HG02885 (cell line): ENCODE measurements around the gene FOXA1.

Experiments used
- ATAC-seq: cut with Tn5 transposase; IDR thresholded peaks from one replicate; pipeline ENCODE4 v1.9.1; 2021; ENCODE audit warnings: mild to moderate bottlenecking; ENCODE audit not compliant: unreplicated experiment, poor library complexity

FOXA1 gene

DNA sequence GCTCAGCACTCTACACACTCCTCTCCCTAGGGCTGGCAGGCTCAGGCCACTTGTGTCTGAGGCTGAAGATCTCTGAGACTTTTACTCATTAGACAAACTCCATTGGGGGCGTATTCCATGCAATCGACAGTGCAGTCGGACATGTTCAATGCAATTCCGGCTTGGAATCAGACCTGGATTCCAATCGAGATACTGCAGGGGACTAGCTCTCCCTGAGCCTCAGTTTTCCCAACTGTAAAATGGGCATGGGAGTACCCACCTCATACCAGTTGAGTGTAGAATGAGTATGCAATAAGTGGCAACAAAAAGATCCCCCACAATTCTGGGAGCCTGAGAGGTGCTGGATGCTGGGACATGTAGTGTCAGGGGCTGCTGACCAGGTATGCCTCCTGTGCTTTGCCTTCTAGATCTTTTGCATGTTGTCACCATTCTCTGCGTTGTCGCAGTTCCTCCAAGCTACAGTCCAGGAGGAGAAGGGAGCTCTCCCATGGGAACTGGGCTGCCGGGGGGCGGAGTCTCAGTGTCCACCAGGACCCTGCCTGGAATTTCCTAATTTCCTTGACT, 8.7 kb upstream of the FOXA1 start:
- no peak for ATAC-seq

DNA sequence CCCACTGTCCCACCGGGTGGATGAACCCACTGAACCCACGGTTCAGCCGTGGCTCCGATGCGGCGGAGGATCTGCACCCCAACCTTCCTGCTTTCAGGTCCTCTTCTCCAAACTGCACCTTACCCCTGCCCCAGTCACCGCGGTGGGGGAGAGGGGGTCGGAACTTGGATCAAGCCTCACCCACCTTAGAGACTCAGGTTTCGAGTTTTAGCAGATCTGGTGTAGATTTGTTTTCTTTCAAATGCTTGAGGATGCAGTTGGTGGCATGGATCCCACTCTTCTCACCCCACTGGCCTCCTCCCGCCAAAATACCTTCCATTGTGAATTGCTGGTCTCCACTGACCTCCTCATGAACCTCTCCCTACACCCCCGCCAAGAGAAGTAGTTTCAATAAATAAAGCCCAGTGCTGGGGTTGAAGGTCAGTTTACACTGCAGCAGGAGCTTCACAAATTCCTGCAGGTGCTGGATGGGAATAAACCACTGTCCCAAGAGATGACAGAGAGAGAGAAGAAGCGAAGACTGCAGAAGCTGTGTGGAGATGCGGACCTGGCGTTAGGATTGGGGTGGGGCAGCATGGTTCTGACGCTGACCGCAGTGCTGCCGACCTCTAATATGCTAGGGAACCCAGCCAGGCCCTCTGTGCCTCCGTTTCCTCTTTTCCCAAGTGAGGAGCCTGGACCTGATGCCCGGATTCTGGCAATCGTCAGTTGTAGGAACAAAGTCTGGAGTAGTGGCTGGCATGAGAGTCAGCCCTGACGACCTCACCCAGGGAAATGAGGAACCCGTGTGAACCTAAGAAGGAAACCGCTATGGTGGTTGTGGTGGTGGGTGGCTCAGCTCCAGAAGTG, 7.8 kb upstream of the FOXA1 start:
- no peak for ATAC-seq

DNA sequence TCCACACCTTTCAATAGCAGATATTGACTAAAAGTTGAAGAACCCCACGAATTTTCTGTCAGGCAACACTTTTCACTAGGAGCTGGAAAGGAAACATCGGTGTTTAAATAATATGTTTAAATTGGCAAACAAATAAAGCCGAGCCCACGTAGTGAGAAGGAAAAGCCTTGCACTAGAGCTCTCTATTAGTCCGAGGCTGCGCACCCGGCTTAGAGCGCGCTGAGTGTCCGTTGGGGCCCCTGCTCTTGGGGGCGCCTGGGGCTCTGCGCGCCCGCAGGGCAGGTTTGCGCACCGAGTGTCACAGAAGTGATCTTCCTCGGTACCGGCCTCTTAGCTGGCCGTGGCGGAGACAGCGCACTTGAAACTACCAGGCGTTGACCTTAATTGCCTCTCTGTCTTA, 6.8 kb upstream of the FOXA1 start:
- ATAC-seq, result no peak

DNA sequence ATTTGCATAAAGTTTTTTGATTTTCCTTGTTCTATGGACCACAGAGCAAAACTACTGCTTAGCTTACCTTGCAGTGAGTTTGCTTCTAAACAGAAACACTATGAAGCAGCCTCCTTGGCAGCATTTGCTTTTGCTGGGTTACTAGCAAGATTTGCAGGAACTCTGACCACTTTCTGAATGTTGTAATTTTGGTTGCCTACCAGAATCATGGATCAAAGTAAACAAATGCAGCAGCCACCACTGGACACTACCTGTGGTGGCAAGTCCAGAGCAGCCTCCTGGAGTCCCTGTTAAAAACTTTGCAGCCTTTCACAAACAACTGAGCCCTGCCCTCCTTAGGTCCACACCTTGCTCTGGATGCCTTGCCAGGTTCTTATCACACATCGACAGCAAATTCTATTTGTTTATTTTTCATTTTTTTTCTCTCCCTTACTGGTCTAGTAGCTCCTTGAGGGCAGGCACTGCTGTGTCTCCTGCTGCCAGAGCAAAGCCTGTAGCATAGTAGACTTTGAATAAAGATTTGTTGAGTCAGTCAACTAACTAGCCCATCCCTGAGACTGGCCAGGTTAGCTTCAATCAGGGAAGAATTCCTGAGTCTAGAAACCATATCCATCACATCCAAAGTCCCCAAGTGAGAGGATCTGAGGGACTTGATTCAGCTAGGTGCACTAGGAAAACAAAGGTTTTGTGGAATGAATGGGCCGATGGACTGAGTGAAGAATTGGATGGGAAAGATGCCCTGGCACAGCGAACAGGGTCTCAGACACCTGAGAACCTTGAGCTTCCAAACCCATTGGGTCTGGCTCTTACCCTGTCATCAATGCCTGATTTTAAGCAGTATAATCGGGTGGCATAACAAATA, 6.1 kb upstream of the FOXA1 start:
- no peak for ATAC-seq

DNA sequence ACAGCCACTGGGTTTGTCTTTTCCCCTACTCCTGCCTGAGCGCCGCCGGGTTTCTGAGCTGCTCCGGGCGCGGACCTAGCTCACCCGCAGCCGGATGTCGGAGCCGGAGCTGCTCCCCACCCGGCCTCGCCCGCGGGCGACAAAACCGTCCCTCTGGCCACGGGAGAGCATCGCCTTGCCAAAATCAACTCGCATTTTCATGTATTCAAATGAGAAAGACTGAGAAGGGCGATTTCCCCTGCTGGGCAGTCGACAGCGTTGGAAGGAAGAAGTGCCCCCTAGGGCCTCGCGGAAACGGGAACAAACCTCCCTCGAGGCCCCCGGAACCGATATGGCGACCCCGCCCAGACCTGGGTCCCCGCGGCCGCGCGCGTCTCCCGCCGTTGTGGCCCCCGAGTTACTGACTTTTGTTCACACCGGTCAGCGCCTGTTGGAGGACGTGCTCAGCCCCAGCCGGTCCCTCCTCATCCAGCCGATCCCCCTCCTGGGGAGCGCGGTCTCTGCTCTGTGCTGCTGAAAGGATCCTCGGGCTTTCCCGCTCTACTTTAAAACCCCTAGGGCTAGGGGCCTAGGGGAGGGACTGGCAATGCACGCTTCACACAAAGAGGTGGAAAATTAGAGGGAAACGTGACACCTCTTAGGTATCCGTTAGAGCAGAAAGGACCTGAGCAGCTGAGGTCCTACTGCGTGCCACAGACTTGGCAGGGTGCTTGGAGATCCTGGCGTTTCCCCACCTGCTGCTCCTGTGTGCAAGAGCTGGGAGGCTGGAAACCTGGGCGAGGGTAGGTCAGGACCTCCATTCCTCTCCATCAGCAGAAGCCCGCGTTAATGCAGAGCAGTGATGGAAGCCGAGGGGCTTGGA, 4.7 kb upstream of the FOXA1 start:
- ATAC-seq, result no peak

DNA sequence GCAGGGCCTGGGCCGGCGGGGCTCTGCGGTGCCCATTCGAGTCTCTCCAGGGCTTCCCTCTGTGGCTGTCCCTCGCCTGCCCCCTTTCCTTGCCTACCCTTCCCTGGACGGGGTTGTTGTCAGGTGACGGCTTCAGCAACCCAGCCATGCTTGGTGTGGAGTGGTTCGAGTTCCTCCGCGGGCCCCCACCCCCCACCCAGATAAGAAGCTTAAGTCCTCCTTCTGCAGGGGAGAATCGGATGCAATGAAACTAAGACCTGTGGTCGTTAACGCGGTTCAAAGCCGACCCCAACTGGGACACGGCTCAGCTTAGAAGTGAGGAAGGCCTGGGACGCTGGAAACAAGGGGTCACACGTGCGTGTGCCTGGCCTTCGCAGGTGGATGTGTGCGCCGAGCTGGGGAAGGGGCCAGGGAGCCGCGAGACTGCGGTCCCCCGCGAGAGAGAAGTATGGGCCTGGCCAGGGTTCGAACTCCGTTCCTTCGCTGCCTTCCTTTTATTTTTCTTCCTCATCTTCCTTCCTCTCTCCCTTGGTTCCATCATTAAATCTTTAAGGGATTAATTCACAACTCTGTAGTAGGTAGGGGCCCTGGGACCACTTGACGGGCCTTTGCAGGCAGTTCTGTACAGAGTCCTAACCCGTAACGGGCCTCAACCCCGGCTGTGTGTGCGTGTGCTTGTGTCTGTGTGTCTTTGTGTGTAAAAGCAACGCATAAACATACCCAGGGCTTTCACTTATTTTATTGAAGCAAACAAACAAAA, 3.9 kb upstream of the FOXA1 start:
- ATAC-seq, result no peak

DNA sequence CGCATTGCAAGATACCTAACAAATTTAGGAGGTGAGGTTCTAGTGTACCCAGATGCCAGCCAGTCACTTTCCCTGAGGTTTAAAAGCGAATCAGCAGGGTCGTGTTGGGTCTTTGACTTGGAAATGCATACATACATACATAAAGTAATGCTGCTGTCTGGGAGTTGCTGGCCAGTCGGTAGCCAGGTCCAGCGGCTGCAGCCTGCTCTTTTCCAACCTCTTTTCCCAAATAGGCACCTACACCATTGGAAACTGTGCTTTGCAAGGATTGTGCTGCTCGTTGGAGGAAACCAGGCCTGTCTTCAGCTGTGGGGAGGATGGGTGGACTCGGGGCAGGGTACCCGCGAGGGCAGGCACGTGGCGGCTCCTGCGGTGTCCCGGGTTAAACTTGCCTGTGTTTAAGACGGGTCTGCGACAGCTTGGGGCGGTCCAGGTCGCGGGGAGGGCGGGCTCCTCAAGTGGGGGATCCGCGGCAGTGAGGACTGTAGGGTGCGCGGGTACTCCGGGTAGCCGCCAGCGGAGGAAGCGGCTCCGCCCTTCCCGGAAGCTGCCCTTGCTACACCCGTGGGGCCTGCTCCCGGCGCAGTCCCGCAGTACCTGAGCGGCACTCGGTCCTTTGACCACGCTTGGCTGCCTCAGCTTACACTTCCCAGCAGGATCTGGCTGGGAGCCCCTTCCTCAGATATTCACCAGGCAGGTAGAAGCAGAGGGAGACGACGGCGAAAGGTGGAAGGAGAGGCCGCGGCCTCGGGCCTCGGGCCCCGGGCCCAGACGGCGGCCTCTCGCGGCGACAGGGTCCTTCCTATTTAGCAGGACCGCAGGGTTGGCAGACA, 3.1 kb upstream of the FOXA1 start:
- ATAC-seq, result no peak

DNA sequence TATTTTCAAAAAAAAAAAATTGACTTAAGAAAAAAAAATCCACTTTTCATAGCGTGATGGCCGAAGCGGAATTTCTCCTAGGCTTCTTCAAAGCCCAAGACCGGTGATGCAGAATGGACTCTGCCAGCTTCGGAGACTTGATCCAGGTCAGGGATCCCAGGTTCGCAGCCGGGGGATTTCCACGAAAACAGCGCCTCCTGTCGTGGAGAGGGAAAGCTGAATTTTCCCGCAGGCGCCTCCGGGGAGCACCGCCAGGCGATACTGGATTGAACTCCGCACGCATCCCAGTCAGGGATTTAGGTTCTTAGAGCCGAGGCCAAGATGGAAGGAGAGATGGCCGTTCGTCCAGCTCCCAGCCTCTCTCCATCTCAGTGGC, 2.5 kb upstream of the FOXA1 start:
- no peak for ATAC-seq

DNA sequence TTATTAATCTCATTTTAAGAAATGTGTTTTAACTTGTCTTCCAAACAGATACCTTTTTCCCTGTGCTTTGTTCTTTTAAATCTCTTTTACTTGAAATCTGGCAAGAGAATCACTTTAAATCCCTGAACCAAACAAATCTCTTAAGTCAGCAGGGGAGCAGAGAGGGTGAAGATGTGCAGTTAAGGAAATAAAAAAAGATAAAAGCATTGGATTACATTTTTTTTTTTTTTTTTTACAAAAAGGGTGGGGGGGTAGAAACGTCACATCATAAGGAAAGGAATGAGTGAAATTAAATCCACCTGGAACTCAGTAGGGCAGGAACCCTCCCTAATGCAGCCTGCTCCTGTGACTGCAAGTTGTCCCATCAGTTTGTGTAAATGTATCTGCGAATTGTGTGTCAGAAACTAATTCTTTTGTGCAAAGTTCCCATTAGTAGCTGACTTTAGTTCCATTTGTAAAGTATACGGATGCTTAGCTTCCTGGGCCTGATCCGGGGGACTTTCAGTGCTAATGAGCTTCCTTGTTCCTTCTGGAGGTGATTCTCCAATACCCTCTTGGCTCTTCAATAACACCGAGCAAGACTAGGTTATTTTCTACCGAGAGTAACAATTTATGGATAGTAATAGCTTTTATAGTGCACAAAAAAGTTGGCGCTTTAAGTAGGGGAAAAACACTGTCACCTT, 1.9 kb upstream of the FOXA1 start:
- ATAC-seq, result no peak

DNA sequence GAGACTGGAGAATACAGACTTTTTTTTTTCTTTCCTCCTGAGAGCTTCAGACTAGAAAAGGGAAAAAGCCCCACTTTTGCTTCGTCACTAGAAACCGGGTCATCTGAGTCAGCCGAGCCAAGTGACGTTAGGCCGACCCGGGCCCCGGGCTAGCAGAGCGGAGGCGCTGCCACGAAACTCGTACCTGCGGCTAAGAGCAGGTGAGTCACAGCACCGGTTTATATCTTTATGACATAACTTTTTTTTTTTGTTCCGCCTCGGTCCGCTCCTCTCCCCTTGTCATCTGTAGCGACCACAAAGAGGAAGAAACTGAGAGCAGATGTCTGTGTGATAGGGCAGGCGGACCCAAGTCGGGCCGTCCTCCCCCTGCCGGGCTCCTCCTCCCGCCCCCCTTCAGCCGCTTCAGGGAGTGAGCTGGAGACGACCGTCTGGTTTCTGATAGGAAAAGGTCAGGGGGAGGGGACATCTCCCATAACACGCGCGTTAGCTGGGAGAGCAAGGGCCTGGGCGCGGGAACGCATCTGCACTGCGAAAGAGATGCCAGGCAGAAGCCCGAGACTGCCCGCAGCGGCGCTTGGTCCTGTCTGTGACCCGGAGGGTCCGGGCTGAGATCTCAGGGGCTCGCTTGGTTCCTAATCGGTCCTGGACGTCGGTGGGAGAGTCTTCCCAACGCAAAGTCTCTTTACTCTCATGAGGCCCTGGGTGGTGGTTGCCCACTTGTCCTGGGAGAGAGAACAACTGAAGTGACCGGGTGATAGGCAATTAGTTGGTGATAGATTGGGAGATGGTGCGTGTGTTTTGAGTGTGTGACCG, 966 bp upstream of the FOXA1 start:
- ATAC-seq, result no peak

DNA sequence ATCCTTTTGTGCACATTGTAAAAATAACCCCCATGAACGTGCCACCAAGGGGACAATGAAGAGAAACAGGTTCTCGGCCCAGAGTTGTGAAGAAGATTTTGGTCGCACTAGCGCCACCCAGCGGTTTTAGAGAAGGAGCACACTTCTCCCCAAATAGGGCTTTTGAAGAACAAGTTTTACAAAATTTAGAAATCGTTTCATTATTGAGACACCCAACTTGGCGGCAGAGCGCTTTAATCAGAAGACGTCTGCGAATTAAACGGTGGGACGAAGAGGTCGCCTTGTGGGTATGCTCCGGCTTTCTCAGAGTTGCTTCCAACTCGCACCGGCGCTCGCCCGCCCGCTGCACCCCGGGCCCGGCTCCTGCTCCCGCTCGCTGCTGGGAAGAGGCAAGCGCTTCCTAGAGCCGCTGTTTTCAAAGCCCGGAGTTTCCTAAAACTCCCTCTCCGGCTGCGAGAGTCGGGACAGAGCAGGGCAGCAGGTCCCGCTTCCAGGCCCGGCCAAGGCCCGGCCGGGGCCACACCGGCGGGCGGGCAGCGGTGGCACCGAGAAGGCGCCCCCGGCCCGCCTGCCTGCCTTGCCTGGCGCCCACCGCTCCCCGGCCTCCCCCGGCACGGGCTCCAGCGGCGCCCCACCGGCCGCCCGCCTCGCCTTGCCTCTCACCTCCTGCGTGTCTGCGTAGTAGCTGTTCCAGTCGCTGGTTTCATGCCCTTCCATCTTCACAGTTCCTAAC, 645 bp downstream of the FOXA1 start:
- no peak for ATAC-seq

DNA sequence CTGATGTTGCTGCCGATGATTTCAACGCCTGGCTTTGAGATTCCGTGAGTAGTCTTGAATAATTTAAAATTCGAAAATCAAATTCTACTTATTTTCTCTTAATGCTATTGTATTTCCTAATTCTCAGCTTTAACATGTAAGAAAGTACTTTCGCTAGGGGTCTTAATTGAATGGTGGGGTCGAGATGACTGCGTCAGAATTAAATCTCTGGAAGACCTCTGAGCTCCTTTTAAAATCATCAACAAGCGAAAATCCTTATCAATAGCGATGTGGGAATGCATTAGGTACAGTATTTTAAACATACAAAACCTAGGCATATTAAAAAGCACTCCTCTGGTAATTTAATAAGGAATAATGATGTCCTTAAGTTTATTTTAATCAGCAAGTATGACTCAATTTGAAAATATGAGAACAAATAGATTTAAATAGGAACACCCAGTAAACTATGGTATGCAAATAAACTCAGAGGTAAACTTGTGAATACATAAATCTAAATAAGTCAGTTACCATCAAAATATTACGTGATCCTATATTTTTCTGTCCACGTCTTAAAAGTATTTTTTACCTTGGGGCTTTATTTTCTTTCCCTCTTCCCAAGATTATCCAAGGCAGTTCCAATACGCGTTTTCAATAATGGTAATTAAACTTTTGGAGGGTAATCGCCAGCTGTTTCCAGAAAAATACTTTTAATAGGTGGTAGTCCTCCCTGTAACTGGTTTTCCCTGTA, 1.4 kb downstream of the FOXA1 start:
- ATAC-seq, result no peak

DNA sequence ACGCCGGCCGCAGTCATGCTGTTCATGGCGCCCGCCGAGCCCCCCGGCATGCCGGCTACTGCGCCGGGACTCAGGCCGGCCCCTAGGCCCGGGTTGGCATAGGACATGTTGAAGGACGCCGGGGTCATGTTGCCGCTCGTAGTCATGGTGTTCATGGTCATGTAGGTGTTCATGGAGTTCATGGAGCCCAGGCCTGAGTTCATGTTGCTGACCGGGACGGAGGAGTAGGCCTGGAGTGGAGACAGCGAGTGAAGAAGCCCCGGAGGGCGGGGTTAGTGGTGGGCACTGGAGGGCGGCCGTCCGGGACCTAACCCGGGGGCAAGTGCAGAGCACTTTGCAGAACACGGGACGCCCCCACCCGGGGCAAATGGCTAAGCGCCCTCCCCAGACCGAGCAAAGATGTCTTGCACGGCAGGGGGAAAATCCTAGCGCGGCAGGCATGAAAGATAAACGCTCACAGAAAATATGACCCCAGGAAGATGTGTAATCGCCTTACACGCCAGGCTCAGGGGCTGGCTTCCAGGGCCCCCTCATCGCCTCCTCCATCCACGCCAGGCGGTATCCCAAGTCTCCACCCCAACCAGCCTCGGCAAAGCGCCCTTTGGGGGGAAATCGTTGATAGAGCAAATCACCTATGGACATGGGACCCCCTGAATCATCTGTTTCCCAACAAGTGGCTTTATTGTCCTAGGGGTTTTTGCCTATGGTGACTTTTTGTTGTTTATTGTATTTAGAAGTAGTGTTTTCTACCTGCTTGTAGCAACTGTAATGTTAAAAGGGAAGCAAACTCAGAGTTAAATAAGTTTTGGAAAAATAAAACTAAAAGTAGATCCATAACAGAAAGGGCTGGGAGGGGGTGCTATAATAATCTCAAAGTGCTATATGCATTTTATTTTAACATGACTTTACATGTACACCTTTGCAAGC, 2.3 kb downstream of the FOXA1 start:
- no peak for ATAC-seq

DNA sequence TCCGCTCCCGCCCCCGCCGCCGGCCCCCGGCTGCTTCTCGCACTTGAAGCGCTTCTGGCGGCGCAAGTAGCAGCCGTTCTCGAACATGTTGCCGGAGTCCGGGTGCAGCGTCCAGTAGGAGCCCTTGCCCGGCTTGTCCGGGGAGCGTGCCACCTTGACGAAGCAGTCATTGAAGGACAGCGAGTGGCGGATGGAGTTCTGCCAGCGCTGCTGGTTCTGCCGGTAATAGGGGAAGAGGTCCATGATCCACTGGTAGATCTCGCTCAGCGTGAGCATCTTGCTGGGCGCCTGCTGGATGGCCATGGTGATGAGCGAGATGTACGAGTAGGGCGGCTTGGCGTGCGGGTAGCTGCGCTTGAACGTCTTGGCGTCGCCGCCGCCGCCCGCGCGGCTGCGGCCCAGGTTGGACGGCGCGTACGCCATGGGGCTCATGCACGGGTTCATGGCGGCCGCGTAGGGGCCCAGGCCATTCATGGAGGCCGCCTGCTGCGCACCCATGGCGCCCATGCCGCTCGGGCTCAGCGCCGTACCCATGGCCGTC, 3.0 kb downstream of the FOXA1 start:
- no peak for ATAC-seq
